ENCODE results near the gene NFE2L2. TPM values are rescaled to one million over a fixed set of nuclear protein-coding genes. Genes with fewer than 3 reads are reported as not detected.

NFE2L2 gene
- polyA plus RNA-seq, 1 of the 3 experiments (the other 2 are of a cell fraction): 40.9 TPM

DNA sequence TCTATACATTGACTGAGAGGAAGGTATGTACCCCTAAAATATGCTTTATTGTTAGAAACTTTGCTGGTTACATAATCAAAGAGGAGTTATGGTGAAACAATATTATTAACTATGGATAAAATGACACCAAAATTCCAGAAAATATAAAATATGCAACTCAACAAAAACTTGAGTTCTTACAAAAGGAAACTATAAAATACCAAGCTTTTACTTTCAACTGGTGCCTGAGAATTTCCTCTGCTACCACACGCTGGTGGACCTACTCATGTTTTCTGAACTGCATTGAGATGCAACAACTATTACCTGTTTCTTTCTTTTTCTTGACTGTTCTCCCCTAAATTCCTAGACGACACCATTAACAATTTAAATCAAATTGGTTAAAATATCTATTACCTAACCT is 8.2 kb upstream of the NFE2L2 start:
- TF ChIP-seq, protein P1, sequence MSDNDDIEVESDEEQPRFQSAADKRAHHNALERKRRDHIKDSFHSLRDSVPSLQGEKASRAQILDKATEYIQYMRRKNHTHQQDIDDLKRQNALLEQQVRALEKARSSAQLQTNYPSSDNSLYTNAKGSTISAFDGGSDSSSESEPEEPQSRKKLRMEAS (IDR thresholded peaks at IDR 0.05; ENCODE audit: low read depth): no peak
- TF ChIP-seq MXI1 (IDR thresholded peaks at IDR 0.05; ENCODE audit: low read depth, low read length) (no peak), REST (IDR thresholded peaks at IDR 0.05; ENCODE audit: low read depth, low read length) (no peak), TAF1 (IDR thresholded peaks at IDR 0.05; ENCODE audit: borderline replicate concordance, low read depth, low read length) (no peak), EZH2phosphoT487 (IDR thresholded peaks at IDR 0.05; ENCODE audit: borderline replicate concordance, low read depth) (no peak)
- TF ChIP-seq, protein P2, sequence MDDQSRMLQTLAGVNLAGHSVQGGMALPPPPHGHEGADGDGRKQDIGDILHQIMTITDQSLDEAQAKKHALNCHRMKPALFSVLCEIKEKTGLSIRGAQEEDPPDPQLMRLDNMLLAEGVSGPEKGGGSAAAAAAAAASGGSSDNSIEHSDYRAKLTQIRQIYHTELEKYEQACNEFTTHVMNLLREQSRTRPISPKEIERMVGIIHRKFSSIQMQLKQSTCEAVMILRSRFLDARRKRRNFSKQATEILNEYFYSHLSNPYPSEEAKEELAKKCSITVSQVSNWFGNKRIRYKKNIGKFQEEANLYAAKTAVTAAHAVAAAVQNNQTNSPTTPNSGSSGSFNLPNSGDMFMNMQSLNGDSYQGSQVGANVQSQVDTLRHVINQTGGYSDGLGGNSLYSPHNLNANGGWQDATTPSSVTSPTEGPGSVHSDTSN (IDR thresholded peaks at IDR 0.05): no peak
- Histone ChIP-seq H3K9me3 (no peaks in the 10 kb centered on the region), H3K4me1 (ENCODE audit: control insufficient read depth in 1 of 2, insufficient read depth in 2 of 2, low read depth in 1 of 2, low read length in 1 of 2) (no peaks in the 10 kb centered on the region; a peak in 2 of 4 replicates), H3F3A (replicated peaks; ENCODE audit: insufficient read depth) (peaks cover 4% of the 10 kb centered on the region), H3K9ac (no peak overlapping the region), H3K79me2 (ENCODE audit: insufficient read depth) (no peaks in the 10 kb centered on the region), H3K9me2 (no peaks in the 10 kb centered on the region), H3K27me3 (ENCODE audit: insufficient read depth) (no peaks in the 10 kb centered on the region), H2AFZ (ENCODE audit: low read depth) (no peak overlapping the region), H3K4me2 (no peak overlapping the region), H4K20me1 (ENCODE audit: insufficient read depth) (no peaks in the 10 kb centered on the region), H3K27ac (ENCODE audit: low read depth in 2 of 2, low read length in 1 of 2) (no peak overlapping the region), H3K36me3 (replicated peaks in 1 of 2; ENCODE audit: control insufficient read depth in 1 of 2, insufficient read depth in 2 of 2, low read length in 1 of 2) (no peaks in the 10 kb centered on the region), H3K4me3 (ENCODE audit: low read depth in 2 of 2, low read length in 1 of 2) (no peak overlapping the region)
- ChIA-PET CTCF (interaction anchor here (1.3 to 12.3 kb wide), 5 partner anchors 9 to 109 kb away, joined by 3 to 121 read pairs (median 8); no protein-coding TSS in a partner anchor), POLR2A (interaction anchor here (1.0 kb wide), 1 partner anchor 8 kb away, joined by 3 read pairs; the partner anchor contains the start of gene NFE2L2)
- no peak for DNase-seq
- WGBS (ENCODE audit: low lambda C conversion rate): 77% methylated on average over 2 of the region's 2 CpGs

GRCh38 chr2:177271981-177272666 is 7.6 kb upstream of the NFE2L2 start:
- ChIA-PET POLR2A (no interaction called here), CTCF (interaction anchor here (1.1 to 12.3 kb wide), 8 partner anchors 9 to 144 kb away, joined by 3 to 121 read pairs (median 7); no protein-coding TSS in a partner anchor)
- H3F3A ChIP-seq (replicated peaks; ENCODE audit: insufficient read depth): peaks cover 4% of the 10 kb centered on the region
- no peak overlapping the region for H3K27ac ChIP-seq (ENCODE audit: low read depth in 2 of 2, low read length in 1 of 2)
- no peak overlapping the region for H2AFZ ChIP-seq (ENCODE audit: low read depth)
- H3K4me3 ChIP-seq (ENCODE audit: low read depth in 2 of 2, low read length in 1 of 2): no peak overlapping the region
- H3K27me3 ChIP-seq (ENCODE audit: insufficient read depth): no peaks in the 10 kb centered on the region
- H4K20me1 ChIP-seq (ENCODE audit: insufficient read depth): no peaks in the 10 kb centered on the region
- H3K9ac ChIP-seq: no peak overlapping the region
- H3K79me2 ChIP-seq (ENCODE audit: insufficient read depth): no peaks in the 10 kb centered on the region
- H3K9me3 ChIP-seq: no peaks in the 10 kb centered on the region
- H3K9me2 ChIP-seq: no peaks in the 10 kb centered on the region
- DNase-seq: no peak
- WGBS (ENCODE audit: low lambda C conversion rate): 100% methylated on average over 1 of the region's 1 CpG
- H3K4me1 ChIP-seq (ENCODE audit: control insufficient read depth in 1 of 2, insufficient read depth in 2 of 2, low read depth in 1 of 2, low read length in 1 of 2): no peaks in the 10 kb centered on the region; a peak in 2 of 4 replicates
- H3K4me2 ChIP-seq: no peak overlapping the region
- TF ChIP-seq TEAD4 (IDR thresholded peaks at IDR 0.05; ENCODE audit: borderline replicate concordance, insufficient read depth) (no peak), REST (IDR thresholded peaks at IDR 0.05; ENCODE audit: low read depth, low read length) (no peak), TAF1 (IDR thresholded peaks at IDR 0.05; ENCODE audit: borderline replicate concordance, low read depth, low read length) (no peak), RCOR1 (IDR thresholded peaks at IDR 0.05; ENCODE audit: low read length) (no peak), USF1 (IDR thresholded peaks at IDR 0.05; ENCODE audit: borderline replicate concordance, low read depth) (no peak), SIN3A (IDR thresholded peaks at IDR 0.05; ENCODE audit: borderline replicate concordance, low read depth, low read length) (no peak), MXI1 (IDR thresholded peaks at IDR 0.05; ENCODE audit: low read depth, low read length) (no peak), GABPA (IDR thresholded peaks at IDR 0.05; ENCODE audit: low read depth) (no peak)
- no peaks in the 10 kb centered on the region for H3K36me3 ChIP-seq (replicated peaks in 1 of 2; ENCODE audit: control insufficient read depth in 1 of 2, insufficient read depth in 2 of 2, low read length in 1 of 2)
